MV-4-11 (cell line): ENCODE results near the gene TLE1.

ENCODE experiments used
- DNase-seq: peaks from one replicate; lab custom pipeline; 2025; lab: John Stamatoyannopoulos, UW

Gene TLE1

GRCh38 chr9:81543695-81544094, 145.7 kb downstream of the TLE1 start:
- DNase-seq: no peak

DNA sequence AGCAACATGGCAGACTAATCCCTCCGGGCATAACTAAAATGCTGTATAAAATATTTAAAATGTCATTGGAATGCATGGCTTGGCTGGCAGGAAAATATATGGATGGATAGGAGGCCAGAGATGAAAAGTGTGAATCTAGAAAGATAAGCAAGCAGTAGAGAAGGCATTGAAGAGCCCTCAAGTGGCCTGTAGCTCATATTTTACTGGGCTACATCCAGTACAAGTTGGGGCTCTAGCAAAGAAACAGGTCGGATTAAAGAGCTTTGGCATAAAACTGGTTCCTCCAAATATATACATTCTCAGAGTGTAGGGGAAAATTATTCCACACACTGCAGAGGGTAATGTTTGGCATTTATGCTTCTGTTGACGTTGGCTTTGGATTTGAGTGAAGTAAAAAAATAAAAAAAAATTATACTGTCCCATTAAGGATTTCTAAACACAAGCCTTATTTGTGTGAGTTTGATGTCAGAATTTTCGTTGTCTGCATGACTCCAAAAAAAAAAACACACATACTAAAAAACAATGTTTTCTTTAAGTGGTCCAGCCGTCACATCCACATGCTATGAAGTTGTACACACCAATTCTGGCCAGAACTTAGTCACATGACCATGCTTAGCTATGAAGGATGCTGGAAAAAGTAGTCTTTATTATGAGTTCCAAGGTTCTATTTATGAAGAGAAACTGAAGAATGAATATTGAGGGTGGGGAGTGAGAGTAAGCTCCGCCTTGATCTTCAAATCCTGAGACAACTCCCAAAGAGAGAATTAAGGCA, 147.0 kb downstream of the TLE1 start:
- no peak for DNase-seq

- no peak for DNase-seq
Measured at GRCh38 chr9:81540142-81540710, 149.1 kb downstream of the TLE1 start.

DNA sequence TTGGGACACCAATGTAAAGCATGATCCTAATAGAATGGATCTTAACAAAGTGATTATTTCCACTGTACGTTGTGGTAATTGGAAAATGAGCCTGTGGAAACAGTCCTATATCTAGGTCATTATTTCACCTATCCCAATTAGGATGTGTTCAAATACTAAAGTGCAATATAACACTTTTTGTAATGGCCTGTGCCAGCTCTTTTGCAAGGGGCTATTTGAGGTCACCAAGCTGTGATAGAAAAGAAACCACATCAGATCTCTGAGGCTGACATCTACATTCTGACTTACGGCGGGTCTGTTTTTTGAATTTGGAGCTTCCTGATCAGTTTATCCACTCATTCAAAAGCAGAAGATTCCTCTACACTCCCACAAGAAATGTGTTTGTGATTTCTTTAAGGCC, 150.0 kb downstream of the TLE1 start:
- peak; percentile 3 for DNase-seq

GRCh38 chr9:81538890-81539289, 150.5 kb downstream of the TLE1 start:
- no peak for DNase-seq

DNA sequence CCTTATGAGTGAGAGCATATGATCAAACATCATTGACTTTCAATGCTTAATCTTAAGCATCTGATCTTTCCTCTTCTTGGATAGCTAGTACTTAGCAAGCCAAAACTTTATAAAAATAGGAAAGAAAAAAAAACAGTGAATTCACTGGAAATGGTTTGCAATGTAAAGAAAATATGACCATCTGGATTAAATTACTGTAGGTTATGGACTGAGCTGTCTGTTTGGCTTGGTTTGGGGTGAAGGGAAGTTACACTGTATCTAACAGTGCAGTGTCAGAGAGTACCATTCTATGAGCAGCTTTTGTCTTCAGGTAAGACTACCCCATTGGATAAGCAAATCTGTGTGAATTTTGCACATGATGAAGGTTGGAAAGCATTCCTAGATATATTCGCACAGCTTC, 151.4 kb downstream of the TLE1 start:
- DNase-seq: no peak

DNA sequence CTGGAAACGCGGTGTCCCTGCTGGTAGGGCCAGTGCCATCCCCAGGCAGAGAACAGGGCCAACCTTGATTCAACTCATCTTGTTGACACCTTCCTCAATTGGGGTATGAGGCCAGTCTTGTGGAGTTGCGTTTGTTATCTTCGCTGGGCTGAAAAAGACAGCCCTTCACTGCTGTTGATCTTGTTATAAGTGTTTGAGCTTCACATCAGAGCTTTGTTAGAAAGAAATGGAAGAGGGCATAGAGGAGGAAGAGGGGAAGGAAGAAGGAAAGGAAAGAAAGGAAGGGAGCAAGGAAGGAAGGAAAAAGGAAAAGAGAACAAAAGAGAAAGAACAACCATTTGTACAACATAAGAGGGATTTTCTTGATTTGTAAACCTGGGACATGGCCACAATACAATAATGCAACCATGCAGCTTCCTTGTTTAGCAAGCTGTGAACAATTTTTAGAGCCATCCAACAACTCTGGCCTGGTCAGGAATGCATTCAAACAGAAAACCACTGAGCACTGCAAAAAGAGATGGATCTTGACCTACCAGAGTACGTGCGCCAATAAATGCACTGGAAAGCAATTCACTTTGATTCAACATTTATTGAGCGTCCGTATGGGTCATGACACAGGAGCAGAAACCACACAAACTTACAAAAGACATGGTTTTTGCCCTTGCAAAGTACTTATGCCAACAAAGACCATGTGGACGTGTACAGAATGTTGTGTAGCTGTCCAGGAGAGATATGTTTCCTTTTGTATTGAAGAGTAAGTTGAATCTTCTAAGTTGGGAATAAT, 152.9 kb downstream of the TLE1 start:
- DNase-seq: no peak

DNA sequence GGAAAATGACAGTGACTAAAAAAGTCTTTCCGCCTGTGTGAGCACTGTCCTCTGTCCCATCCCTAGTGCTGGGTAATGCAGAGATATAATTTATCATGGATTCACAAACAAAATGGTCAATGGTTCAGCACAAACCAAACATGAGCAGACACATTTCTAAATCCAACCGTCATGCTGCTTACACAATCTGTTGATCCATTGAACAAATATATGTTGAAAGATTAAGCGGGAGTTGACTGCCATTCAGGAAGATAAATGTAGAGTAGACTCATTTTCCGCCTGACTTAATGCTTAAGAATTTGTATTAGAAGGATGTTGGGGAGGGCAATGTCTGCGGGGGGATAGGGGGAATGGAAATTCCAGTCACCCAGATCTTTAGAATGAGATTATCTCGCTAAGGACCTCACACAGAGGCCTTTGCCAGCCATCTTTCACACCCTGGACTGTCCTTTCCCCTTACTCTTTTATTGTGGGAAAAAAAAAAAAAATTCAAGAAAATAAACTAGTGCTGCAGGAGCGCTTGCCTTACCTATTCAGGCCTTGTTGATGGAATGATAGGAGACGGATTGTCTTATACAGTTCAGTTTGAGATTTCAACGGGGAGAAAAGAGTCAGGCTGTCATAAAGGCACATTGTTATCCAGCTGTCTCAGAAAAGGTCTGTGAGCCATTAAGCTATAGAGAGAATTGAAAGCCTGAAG, 153.7 kb downstream of the TLE1 start:
- no peak for DNase-seq

DNA sequence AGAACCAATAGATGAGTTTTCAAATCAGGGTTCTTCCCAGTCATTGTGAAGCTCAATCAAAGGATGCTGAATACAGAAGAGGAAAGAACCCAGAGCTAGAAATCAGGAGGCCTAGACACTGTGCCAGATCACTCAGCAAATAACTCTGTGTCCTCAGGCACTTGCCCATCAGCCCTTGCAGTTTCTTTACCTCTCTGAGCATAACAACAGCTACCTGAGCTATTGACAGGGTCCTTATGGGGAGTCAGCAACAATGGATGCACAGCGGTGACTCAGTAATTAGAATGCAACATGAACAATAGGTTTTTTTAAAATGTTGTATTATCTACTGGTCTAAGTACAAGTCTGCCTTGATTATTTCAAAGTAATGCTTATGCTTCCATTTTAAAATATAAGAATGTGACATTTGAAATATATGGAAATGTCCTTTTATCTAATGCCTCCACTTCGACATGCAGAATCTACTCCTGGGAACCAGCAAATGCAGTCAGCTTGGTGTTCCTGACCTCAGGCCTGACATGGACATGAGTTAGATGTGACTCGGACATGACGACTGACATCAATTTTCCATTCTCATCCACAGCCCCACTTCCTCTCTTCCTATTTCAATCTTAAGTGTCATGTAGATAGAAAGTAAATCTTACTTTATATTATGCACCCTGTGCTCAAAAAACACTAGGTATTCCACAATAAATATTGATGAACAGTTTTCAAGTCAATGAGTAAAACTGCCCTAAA, 155.0 kb downstream of the TLE1 start:
- no peak for DNase-seq
